ENCODE measurements around the gene BPGM. TPM values are rescaled to one million over a fixed set of nuclear protein-coding genes. Genes with fewer than 3 reads are reported as not detected.

The BPGM gene
- polyA plus RNA-seq, 1 donor: 43.0 TPM

DNA sequence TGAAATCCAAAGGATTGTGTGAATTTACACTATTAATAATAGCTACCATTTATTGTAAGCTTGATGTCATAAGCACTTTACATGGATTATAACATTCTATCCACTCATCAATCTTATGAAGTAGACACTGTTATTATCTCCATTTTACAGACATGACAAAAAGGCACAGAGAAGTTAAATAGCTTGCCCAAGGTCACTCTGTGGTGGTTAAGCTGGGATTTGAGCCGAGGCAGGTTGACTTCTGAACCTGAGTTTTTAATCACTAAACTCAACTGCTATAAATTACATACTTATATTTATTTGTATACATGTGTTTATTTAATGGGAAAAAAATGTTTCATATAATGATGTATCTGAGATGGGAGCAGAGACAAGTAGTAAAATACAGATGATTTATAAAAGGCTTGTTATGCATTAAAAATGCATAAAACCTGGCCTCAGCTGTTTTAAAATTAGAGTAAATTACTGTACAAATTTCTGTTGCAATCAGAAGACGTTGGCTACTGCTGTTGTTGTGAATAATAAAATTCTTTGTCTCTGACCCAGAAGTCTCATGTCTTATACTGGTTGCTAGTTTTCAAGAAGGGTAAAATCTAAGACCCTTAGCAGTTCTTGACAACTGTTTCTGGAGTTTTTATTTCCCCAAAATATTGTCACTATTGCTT is 71.7 kb downstream of the BPGM start:
- no peak for DNase-seq

DNA sequence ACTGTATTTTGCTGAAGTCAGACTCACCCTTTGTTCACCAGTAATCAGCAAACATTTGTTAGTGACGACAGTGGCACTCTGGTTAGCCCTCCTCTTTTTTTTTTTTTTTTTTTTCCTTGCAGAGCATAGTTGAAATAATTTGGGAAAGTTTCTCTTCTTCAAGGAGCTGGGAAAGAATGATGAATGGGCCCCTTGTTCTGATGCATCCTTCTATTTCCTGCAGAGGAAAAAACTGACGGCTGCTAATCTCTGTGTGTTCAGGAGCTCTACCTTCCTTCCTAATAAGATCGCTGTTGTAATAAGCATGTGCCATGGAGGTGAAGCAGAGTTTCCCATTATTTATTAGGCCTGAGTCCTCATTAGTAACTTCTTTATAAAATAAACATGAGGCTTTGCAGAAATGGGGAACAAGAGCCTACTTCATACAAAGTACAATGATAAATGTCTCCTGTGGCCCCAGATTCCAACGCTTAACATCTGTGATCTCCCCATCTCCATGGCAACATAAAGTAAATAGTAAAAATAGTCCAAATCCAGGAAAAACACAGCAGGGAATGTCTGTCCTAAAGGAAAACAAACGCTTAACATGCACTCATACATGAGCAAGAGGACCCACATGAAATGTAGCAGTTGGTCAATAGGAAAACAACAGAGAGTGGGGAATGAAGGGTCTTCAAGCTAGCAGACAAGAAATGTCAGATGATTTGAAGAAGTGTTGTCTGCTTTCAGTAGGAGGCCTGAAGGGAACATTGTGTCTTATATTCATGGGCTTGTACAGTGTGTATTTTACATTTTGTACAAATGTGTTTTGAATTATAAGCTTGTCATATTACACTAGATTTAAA is 73.7 kb downstream of the BPGM start:
- peak; percentile 36 for DNase-seq

GRCh38 chr7:134721171-134721570 is 74.5 kb downstream of the BPGM start:
- no peak for DNase-seq

DNA sequence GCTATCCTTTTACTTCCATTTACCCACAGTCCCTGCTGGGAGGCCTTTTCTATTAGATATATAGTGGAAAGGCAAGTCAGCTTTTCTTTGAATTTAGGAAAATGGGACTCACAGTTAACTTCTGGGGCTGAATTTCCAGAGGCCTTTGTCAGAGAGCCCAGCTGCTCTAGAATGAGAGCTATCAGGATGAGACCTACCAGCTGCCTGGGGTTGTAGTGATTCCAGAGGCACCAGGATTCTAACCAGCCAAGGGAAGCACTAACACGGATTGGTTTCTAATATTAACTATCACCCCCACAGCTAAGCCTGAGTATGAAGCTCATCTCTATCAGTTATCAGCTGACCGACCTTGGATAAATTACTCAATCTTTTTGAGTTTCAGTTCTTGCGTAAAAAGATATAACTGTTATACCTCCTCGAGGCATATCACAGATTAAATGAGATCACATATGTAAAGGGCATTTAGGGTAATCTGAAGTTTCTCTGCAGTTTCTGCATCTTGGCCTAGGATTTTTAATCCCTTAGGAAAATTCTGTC is 76.2 kb downstream of the BPGM start:
- no peak for DNase-seq

DNA sequence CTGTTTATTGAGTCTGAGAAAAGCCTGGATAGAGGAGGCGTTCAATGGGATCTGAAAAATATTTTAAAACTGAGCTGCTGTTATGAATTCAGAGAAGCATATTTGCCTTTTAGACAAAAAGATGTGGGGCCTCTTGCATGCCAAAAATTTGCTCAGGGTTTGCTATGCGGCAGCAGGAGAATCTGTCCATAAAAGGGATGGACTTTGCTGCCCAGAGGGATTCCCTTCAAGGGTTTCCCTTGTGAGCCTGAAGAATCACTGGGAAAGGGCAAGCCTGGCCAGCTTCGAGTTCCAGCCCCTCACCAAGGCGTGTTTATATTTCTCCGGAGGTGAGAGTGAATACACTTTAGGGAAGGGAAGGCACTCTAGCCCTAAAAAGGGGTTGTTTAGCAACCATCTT is 77.2 kb downstream of the BPGM start:
- no peak for DNase-seq

GRCh38 chr7:134724606-134725005 is 78.0 kb downstream of the BPGM start:
- no peak for DNase-seq

DNA sequence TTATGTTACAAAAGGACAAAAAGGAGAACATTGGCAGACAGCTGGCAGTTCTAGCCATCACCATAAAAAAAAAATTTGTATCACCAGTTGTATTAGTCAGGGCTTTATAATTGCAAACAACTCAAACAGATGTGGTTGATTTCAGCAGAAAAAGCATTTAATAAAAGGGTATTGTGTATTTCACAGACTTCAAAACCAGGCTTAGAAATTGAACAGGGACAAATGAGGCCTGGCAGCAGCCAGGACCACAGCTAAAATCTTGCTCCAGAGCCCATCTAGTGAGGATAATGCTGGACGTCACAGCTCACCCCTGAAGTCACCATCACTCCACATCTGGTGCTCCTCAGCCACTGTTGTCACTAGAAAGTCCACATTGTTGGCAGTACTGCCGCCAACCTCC is 79.9 kb downstream of the BPGM start:
- no peak for DNase-seq

DNA sequence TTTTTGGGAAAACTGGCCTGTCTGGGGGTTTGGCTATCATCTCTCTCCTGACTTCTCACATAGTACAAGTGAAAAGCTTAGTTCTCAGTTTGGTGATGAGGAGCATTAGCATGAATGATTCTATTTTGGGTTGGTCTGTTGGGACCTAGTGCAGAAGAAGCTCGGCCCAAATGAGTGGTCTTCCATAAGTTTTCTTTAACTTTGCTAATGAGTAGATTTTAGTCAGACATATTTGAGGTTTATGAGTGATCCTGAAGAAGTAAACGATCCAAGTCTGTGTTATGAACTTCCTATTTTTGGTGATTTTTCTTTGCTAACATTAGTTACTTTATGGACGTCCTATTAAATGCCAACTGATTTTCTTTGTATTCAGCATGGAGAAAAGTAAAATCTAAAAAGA is 81.1 kb downstream of the BPGM start:
- no peak for DNase-seq

Other genes starting within 250 kb of the BPGM start
- 106 TPM for gene AKR1B1, start 187.8 kb upstream of the BPGM start, polyA plus RNA-seq (ENCODE audit: insufficient read length)
- gene AKR1B10, start 119.3 kb upstream of the BPGM start, polyA plus RNA-seq (ENCODE audit: insufficient read length): 0.08 TPM
- 0.22 TPM for gene AKR1B15, start 97.7 kb upstream of the BPGM start, polyA plus RNA-seq (ENCODE audit: insufficient read length)
- gene CALD1, start 132.8 kb downstream of the BPGM start, polyA plus RNA-seq (ENCODE audit: insufficient read length): 236 TPM